ENCODE data around the gene MED7.
A peak's percentile ranks its signal among the peaks of the same experiment; 100 is the strongest.
"Not testable (repeated sequence)": the region's sequence is repeated elsewhere in the genome, so short reads cannot be mapped to it uniquely, and the experiment has no call there.

The MED7 gene

DNA sequence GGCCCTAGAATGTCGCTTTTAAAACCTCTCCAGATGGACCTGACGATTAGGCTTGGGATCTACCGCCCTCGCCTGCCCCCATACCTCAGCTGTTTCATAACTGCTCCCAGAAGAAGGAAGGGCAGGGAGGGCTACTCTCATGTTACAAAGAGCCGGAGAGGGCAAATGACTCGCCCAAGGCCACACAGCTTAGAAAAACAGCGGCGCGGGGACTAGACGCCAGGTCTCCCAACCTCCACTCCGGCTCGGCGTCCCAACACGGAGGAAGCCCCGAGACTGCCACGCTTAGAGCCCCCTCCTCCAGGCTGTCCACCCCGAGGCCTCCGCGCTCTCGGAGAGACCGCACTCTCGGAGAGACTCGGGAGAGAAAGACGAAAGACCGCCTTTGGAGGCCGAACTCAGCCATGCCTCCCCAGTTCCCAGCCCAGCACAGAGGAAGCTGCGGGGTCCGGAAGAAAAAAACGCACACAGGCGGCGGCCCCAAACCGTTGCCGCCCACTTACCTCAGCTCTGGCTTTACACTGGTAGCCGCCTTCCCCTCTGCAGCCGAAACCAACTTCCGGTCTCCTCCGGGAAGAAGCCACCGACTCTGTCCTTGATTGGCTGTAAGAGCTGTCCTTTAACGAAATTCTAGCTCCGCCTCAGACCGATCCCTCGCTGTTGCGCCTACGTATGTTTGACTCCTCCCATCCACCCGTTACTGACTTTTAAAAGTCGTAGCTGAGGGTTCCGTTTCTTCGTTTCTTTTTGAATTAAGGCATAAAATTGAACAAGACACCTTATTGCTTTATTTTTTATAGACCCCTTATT lies at the start of gene MED7:
Gene MED7 (minus strand): TSS at position 549 of the 810 bp plus-strand sequence. CDS start 3,434 bp downstream, outside the sequence.
- peak; percentile 95 for DNase-seq

- DNase-seq = no peak
Measured at GRCh38 chr5:157189223-157189622, 46.6 kb upstream of the MED7 start.

DNA sequence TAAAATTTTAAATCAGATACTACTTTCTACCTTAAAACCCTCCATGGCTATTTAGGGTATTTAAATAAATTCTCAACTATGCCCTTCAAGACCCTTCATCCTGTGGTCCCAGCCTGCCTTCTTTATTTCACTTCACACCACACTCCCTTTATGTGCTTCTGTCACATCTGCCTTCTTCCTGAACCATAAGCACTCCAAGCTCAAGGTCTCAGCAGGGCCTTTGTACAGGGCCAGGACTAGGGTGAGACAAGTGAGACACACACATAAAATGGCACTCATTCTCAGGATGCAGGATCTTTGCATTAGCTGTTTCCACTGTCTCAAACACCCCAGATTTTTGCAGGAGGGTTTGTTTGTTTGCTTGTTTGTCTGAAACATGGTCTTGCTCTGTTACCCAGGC lies 45.6 kb upstream of the MED7 start:
- no peak for DNase-seq

GRCh38 chr5:157187046-157187754 lies 44.5 kb upstream of the MED7 start:
- DNase-seq = no peak

GRCh38 chr5:157186309-157187045 lies 43.8 kb upstream of the MED7 start:
- DNase-seq = no peak

DNA sequence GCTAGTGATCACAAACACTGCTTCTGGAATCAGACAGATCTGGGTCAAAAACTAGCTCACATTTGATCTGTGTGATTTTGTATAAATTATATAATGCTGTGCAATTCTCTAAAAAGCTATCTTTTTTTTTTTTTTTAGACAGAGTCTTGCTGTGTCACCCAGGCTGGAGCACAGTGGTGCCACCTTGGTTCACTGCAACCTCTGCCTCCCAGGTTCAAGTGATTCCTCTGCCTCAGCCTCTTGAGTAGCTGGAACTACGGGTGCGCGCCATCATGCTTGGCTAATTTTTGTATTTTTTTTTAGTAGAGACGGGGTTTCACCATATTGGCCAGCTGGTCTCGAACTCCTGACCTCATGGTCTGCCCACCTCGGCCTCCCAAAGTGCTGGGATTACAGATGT lies 42.5 kb upstream of the MED7 start:
- DNase-seq = not testable (repeated sequence)

- no peak for DNase-seq
Measured at GRCh38 chr5:157184117-157184670, 41.5 kb upstream of the MED7 start.

DNA sequence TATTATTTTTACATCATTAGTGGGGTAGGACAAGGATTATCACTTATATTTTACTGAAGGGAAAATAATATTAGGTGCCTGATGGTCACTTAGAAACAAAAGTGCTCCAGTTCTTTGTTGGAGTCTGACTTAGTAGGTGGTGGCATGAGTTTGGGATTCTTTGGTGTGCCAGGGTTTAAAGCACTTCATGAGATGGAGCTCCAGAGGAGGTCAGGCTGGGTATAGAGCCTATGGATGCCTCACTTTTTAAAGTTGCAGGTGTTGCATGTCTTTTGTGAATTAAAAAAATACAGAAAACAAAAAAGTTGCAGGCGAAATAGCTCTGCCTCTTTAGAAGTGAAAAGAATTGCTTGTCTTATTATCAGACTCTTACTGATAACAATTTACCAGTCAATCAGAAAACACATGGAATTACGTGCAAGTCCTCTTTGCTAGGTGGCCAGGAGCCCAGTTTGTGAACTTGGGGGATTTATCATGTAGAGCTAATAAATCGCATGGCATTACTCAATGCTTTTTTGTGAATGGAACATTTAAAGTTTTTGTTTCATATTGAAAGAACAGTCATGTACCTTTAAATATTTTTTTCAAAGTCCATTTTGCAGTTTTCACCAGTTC lies 39.6 kb upstream of the MED7 start:
- DNase-seq = no peak

DNA sequence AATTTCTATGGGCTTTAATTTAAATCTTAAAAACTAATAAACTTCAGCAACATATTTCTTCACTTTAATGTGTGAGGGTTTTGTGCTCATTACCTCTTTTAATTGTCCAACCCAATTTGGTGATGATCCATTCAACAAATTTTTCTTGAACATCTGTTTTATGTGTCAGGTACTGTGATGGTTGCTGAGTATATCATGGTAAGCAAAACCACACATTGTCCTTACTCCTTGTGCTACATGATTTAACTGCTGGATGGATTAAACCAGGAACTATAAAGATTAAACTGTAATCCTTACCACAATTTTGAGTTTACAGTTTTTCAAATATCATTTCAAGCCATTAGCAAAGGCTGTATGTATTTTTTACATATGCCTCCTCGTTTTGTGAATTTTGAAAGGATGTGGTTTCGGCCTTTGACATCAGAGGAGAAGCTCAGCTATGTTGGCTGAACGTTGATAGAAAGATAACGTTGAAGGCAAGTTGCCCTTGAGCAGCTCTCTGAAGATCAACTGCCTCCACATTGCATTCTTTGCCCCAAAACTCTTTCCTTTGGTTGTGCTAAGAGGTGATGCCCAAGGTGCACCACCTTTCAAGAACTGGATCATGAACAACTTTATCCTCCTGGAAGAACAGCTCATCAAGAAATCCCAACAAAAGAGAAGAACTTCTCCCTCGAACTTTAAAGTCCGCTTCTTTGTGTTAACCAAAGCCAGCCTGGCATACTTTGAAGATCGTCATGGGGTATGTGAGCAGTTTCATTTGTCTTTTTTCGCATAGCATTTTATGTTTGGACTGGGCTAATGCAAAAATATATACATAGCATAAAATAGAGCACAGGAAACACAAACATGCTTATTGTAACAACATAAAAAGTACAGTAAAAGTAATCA lies 38.0 kb upstream of the MED7 start, which contains the start of gene ITK:
Gene ITK (plus strand): TSS at position 467 of the 891 bp plus-strand sequence. CDS start 138 bp downstream, at position 605.
- no peak for DNase-seq

DNA sequence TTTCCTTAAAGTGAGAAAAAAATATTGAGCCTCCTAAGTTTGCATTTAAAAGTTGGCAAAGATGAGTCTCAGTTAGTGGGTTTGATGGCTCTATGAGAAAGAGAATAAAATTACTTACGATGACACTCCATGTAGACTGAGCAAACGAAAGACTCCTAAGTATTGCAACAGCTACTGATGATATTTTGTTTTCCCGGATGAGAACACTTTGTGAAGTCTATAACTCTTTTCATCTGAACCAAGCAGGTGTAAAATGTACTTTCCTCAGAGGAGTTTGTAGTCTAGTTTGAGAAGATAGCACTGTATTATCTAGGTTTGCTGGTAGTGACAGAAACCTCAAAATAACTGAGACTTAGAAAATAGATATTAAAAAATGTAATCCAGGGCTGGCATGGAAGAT lies 36.3 kb upstream of the MED7 start:
- DNase-seq = no peak

- DNase-seq = no peak
Measured at GRCh38 chr5:157177953-157178352, 35.3 kb upstream of the MED7 start.

GRCh38 chr5:157175071-157175612 lies 32.5 kb upstream of the MED7 start:
- no peak for DNase-seq

GRCh38 chr5:157172403-157172802 lies 29.7 kb upstream of the MED7 start:
- DNase-seq = no peak

GRCh38 chr5:157168286-157168685 lies 25.6 kb upstream of the MED7 start:
- DNase-seq = no peak

- DNase-seq = no peak
Measured at GRCh38 chr5:157167214-157167621, 24.6 kb upstream of the MED7 start.

- DNase-seq = no peak
Measured at GRCh38 chr5:157166214-157167213, 23.8 kb upstream of the MED7 start, which contains the start of gene GARIN3. TSS of gene GARIN3 (minus strand) at chr5:157166264. CDS start at chr5:157166168, 96 bp downstream.

DNA sequence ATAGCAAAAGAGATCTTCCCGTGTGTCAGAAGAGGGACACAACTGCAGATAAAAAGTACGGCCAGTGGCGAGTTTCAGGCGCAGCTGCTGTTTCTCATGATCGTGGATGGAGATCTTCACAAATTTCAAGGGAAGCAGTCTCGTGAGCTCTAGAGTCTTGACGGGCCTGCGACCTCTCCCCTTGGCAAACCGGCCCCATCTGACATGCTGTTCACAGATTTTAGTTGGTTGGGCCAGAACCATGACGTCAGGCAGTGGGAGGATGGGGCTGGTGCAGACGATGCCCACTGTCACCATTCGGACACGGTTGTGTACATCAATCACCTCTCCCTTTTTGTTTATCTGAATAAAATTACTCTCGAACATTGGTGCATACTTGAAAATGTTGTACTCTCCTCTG lies 23.0 kb upstream of the MED7 start:
- no peak for DNase-seq

- no peak for DNase-seq
Measured at GRCh38 chr5:157165261-157165660, 22.6 kb upstream of the MED7 start.

DNA sequence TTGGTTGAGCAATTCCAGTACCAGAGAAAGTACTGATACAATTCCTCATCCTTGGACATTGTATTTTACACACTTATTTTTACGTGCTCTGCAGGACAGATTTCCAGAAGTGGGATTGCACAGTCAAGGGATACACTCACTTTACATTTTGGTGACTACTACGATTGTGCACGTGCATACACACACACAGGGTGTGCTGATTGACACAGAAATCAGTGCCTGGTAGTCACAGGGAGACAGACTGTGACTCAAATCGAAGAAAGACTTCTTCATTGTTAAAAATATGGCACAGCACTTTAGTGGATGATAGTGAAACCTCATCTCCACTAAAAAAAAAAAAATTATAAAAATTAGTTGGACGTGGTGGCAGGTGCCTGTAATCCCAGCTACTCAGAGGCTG lies 21.9 kb upstream of the MED7 start:
- no peak for DNase-seq

Data from NCI-H2227 treated with DMSO at 0.1 percent for 48 hours (cell line).